Measurements from ENCODE around the gene DNAJC9.

The DNAJC9 gene

DNA sequence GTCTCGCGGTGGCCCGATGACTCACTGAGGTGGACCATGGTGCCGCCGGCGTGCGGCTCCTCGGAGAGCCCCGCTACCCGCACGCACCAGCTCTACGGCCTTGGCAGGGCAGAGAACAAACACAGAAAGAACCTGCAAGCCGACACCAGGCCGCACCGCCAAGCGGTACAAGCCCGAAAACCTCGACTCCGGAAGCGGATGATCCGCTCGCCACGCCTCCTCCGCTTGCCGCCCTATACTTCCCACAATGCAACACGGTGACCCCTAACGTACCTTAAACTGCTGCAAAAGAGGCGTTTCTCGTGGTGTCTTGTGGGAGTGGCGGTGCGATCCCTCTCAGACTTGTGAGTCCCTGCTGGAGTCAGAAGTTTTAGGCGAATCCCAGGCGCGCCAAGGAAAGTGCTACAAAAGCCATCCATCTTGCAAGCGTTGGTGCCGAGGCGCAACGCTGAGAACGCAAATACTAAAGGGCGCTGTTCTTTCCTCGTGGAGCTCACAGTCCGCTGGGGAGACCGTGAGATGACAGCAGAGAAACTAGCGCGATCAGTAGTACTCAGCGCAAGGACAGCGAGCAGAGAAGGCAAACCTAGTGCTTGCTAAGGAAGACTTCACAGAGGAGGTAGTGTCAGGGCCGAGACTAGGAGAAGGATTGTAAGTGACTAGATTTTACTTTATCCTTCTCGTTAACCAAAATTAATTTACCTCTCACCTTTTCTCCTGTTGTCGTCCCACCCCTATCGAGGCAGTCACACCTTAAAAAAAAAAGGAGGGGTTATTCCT lies 5.6 kb upstream of the DNAJC9 start, which contains the start of gene MRPS16:
Gene MRPS16, minus strand, starts transcription at position 200 of the 780 bp plus-strand sequence. Its CDS starts 162 bp downstream, at position 38.
- H3K4me3 ChIP-seq (replicated peaks; ENCODE audit: low read depth, low read length) = peak within 1 kb of the TSS; percentile 99
- TF ChIP-seq, protein P1, sequence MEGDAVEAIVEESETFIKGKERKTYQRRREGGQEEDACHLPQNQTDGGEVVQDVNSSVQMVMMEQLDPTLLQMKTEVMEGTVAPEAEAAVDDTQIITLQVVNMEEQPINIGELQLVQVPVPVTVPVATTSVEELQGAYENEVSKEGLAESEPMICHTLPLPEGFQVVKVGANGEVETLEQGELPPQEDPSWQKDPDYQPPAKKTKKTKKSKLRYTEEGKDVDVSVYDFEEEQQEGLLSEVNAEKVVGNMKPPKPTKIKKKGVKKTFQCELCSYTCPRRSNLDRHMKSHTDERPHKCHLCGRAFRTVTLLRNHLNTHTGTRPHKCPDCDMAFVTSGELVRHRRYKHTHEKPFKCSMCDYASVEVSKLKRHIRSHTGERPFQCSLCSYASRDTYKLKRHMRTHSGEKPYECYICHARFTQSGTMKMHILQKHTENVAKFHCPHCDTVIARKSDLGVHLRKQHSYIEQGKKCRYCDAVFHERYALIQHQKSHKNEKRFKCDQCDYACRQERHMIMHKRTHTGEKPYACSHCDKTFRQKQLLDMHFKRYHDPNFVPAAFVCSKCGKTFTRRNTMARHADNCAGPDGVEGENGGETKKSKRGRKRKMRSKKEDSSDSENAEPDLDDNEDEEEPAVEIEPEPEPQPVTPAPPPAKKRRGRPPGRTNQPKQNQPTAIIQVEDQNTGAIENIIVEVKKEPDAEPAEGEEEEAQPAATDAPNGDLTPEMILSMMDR (IDR thresholded peaks at IDR 0.05; ENCODE audit: low read depth, low read length, missing control alignments) = no peak
- peak; percentile 93 for DNase-seq (ENCODE audit: extremely low read depth, low read depth)

DNA sequence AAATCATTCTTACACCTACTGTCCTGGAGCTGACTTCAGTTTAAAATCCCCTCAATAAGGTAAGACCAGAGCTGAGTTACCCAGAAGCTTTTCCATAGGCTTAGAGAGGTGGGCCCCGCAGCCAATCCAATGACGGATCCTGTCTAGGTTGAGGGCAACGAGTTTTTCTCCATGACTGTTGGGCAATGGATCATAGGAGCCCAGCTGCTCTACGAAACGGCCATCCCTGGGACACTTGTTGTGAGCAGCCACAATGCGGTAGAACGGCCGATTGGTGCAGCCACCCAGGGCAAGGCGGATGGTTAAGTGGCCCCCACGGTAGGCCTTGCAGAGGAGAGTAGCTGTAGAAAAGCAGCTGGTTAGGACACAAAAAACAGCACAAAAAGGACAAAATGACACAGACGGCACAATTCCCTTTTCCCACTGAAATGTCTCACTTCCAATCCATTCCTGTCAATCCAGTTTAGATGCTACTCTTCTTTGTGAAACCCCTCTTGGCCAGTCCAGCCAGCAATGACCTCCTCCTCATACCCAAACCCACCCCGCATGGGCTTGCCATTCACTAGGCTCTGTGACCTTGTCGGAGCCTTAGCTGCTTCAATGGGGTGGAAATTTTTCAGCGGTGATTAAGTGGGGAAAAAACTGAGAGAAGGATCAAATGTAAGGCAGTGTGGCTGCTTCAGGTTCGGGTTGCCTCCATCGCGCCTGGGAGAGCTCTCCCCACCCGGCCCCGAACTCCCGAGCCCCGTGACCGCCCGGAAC lies 4.8 kb upstream of the DNAJC9 start:
- no peak for DNase-seq (ENCODE audit: extremely low read depth, low read depth)
- H3K4me3 ChIP-seq (replicated peaks; ENCODE audit: low read depth, low read length) = peak overlapping the region; percentile 99
- TF ChIP-seq, protein P1 (IDR thresholded peaks at IDR 0.05; ENCODE audit: low read depth, low read length, missing control alignments) = no peak

DNA sequence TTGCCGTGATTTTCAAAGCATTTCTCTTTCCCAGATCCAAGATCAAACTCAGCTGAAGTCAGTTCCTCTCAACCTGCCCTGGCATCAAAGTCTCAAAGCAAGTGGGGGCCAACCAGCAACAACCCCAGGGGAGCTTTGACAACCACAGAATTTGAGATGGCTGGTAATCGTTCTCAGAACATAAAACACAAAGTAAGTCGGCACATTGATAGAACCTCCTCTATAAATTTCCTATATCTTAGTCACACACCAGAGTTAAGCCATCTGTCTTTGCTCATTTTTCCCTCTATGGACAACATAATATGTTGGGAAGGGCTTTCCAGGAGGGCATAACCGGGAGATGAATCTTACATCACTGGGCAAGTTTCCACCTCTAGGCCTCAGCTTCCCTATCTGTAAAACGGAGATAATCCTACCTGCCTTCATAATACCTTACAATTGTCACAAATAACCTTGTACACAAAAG lies 1.2 kb upstream of the DNAJC9 start:
- TF ChIP-seq, protein P1 (IDR thresholded peaks at IDR 0.05; ENCODE audit: low read depth, low read length, missing control alignments) = no peak
- H3K4me3 ChIP-seq (replicated peaks; ENCODE audit: low read depth, low read length) = no peak overlapping the region
- no peak for DNase-seq (ENCODE audit: extremely low read depth, low read depth)

DNA sequence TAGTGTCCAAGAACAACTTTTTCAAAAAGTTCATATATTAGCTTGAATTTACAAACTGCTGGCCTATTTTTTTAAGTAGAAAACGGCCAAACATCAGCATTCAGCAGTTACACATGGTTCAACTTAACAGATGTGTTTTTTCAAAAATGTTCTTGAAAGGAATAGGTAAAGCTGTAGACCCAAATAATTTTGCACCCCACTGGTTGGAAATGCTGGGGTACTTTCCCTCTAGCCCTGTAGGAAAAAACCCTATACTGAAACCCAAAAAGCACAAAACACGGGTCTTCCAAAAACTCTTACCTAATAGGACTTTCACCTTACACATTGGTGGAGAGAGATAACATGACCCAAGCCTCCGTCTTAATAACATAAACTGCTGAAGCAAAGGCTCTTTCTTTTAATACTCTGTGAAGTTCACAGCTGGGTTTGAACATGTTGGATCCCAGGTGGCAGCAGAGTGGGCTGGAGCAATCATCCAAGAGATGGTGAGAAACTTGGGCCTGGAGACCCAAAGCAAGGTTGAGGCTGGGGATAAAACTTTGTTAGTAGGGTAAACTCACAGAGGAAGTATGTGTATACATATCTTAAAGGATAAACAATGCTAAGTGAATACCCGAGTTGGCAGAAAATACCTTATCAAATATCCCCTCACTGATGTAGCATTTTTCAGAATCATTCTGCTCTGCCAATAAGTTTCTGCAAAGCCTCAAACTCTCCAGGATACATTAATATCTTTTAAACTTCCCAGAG lies 629 bp upstream of the DNAJC9 start:
- TF ChIP-seq, protein P1 (IDR thresholded peaks at IDR 0.05; ENCODE audit: low read depth, low read length, missing control alignments) = no peak
- DNase-seq (ENCODE audit: extremely low read depth, low read depth) = no peak
- H3K4me3 ChIP-seq (replicated peaks; ENCODE audit: low read depth, low read length) = peak overlapping the region; percentile 71

DNA sequence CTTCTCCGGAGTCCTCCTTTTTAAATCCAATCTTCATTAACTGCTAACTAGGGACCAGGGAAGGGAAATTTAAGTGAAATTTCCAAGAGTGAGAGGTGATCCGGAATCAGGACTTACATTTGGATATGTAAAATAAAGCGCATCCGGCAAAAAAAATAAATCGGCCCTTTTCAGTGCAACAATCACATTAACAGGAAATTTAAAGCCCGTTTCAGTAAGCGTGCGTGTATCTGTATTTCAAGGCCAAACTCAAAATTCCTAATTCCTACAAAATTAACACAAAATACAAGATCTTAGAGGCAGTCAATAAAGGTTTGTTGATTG lies 771 bp downstream of the DNAJC9 start:
- DNase-seq (ENCODE audit: extremely low read depth, low read depth) = no peak
- peak overlapping the region; percentile 71 for H3K4me3 ChIP-seq (replicated peaks; ENCODE audit: low read depth, low read length)
- TF ChIP-seq, protein P1 (IDR thresholded peaks at IDR 0.05; ENCODE audit: low read depth, low read length, missing control alignments) = no peak

DNA sequence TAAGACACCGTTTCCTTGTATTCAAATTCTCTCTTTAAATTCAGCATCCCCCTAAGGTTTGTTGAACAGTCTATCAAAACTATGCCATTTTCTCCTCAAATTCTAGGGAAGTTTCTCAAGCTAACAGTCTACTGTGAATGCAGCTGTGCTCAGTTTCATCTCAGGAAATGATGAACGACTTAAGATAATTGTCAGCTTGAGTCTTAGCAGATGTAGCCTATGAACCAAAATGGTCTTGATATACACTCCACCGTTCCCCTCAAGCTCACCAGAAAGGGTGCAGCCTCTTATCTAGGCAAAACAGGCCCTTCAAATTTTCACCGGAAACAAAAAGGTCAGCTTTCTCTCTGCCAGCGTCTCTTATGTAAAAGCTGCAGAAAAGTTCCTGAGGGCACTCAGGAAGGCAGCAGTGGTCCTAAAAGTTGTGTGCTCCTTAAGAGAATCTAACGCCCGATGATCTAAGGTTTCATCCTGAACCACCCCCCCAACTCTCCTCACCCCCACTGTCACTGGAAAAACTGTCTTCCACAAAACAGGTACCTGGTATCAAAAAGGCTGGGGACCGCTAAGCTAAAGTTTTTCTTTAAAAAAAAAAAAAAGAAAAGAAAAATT lies 2.1 kb downstream of the DNAJC9 start:
- no peak for DNase-seq (ENCODE audit: extremely low read depth, low read depth)
- TF ChIP-seq, protein P1 (IDR thresholded peaks at IDR 0.05; ENCODE audit: low read depth, low read length, missing control alignments) = no peak
- H3K4me3 ChIP-seq (replicated peaks; ENCODE audit: low read depth, low read length) = peak overlapping the region; percentile 71
